PC-3 (cell line): ENCODE data around the gene SPIRE2. TPM values are rescaled to one million over a fixed set of nuclear protein-coding genes. Genes with fewer than 3 reads are reported as not detected.

Experiments
- ATAC-seq: fragments of 200-7000 bp; cut with Tn5 transposase; 2 replicates; pipeline ENCODE4 v1.9.1; 2020; ENCODE audit warnings: mild to moderate bottlenecking, moderate library complexity
- BruUV-seq: library from RNA; stranded (reverse); fragments of 400-500 nt; replicated peaks from 2 replicates; lab custom pipeline; 2021; lab: Mats Ljungman, UMichigan
- CTCF ChIA-PET: fragments of 300-600 bp; sonication (Branson Sonifier 250); formaldehyde crosslinking; loops from one replicate; lab custom pipeline; 2022; ENCODE audit warnings: antibody characterized with exemption; lab: Charles Lee
- POLR2A ChIA-PET: fragments of 300-600 bp; sonication (Branson Sonifier 250); formaldehyde crosslinking; loops from one replicate; lab custom pipeline; 2022; ENCODE audit warnings: antibody characterized with exemption; ENCODE audit not compliant: unreplicated experiment; lab: Charles Lee
- DNase-seq: peaks from one replicate; pipeline ENCODE4 v3.0.0-alpha.2; 2015
- H2AFZ ChIP-seq: fragments of 300-600 bp; sonication (generic); 2 replicates; pipeline ENCODE4 v1.6.0; 2016; ENCODE audit warnings: antibody characterized with exemption, low read length
- H3F3A ChIP-seq: fragments of 300-600 bp; sonication (generic); one replicate; pipeline ENCODE4 v1.6.0; 2017; ENCODE audit warnings: antibody characterized with exemption, low read length, control low read depth, mild to moderate bottlenecking; ENCODE audit not compliant: unreplicated experiment
- H3K27ac ChIP-seq: fragments of 300-600 bp; sonication (generic); 2 replicates; pipeline ENCODE4 v1.5.1; 2016; ENCODE audit warnings: mild to moderate bottlenecking, low read length
- H3K27me3 ChIP-seq: fragments of 300-600 bp; sonication (generic); 2 replicates; pipeline ENCODE4 v1.6.1; 2016; ENCODE audit warnings: low read length, mixed read lengths
- H3K36me3 ChIP-seq: fragments of 300-600 bp; sonication (generic); 2 replicates; pipeline ENCODE4 v1.6.1; 2016; ENCODE audit warnings: low read depth, mixed run types, low read length, mixed read lengths
- H3K4me1 ChIP-seq: fragments of 300-600 bp; sonication (generic); 2 replicates; pipeline ENCODE4 v1.5.1; 2016; ENCODE audit warnings: low read length; ENCODE audit not compliant: insufficient read depth
- H3K4me2 ChIP-seq: fragments of 300-600 bp; sonication (generic); 2 replicates; pipeline ENCODE4 v1.6.0; 2016; ENCODE audit warnings: low read length
- H3K4me3 ChIP-seq: fragments of 300-600 bp; sonication (generic); 2 replicates; pipeline ENCODE4 v1.5.1; 2016; ENCODE audit warnings: mild to moderate bottlenecking, low read length, mixed read lengths
- H3K79me2 ChIP-seq: fragments of 300-600 bp; sonication (generic); 2 replicates; pipeline ENCODE4 v1.6.1; 2017; ENCODE audit warnings: low read length, mixed read lengths
- H3K9ac ChIP-seq: fragments of 300-600 bp; sonication (generic); 2 replicates; pipeline ENCODE4 v1.6.0; 2016; ENCODE audit warnings: mild to moderate bottlenecking, low read length
- H3K9me2 ChIP-seq: fragments of 300-600 bp; sonication (generic); replicated peaks from 2 replicates; pipeline ENCODE4 v1.6.1; 2016; ENCODE audit warnings: mixed run types, low read length, mixed read lengths
- H3K9me3 ChIP-seq: fragments of 300-600 bp; sonication (generic); 2 replicates; pipeline ENCODE4 v1.6.1; 2016; ENCODE audit warnings: low read length, mixed read lengths
- H4K20me1 ChIP-seq: fragments of 300-600 bp; sonication (generic); 2 replicates; pipeline ENCODE4 v1.6.1; 2016; ENCODE audit warnings: low read length, mixed read lengths
- CTCF ChIP-seq: fragments of 300-600 bp; sonication (generic); conservative IDR thresholded peaks from 2 replicates; pipeline ENCODE4 v1.5.1; 2017; ENCODE audit warnings: antibody characterized with exemption, low read depth, mild to moderate bottlenecking, low read length
- EZH2 ChIP-seq: fragments of 300-600 bp; sonication (generic); IDR thresholded peaks from one replicate; pipeline ENCODE4 v1.6.1; 2017; ENCODE audit warnings: antibody characterized with exemption, mild to moderate bottlenecking, low read length; ENCODE audit not compliant: unreplicated experiment
- EZH2phosphoT487 ChIP-seq: fragments of 300-600 bp; sonication (generic); IDR thresholded peaks from 2 replicates; pipeline ENCODE4 v1.6.1; 2018; ENCODE audit warnings: mild to moderate bottlenecking, antibody characterized with exemption, low read length, borderline replicate concordance
- intact Hi-C: fragments of 100-400 bp; cut with micrococcal nuclease; formaldehyde crosslinking; loops from 2 replicates; pipeline ENCODE4 v1.9.0; 2023
- total RNA-seq: library from RNA; depleted of rRNA; stranded (reverse); fragments of >200 nt; gene quantifications from 2 replicates; pipeline ENCODE4 v1.2.3, GENCODE V29; 2014

The SPIRE2 gene
- total RNA-seq, 1 experiment from 2014 or later: 13.2 TPM

GRCh38 chr16:89855301-89855945, 27.1 kb downstream of the SPIRE2 start:
- no peak overlapping the region for H3K9ac ChIP-seq
- ATAC-seq (no peak), DNase-seq (no peak)
- H3K36me3 ChIP-seq: no peaks in the 10 kb centered on the region
- CTCF ChIA-PET: no interaction called here
- H3K4me2 ChIP-seq: no peak overlapping the region
- H3F3A ChIP-seq: no peaks in the 10 kb centered on the region
- no peaks in the 10 kb centered on the region for H3K79me2 ChIP-seq
- intact Hi-C loops: no loop called here
- H3K4me1 ChIP-seq: no peaks in the 10 kb centered on the region
- no peaks in the 10 kb centered on the region for H3K9me3 ChIP-seq
- no peak overlapping the region for H3K27ac ChIP-seq
- TF ChIP-seq EZH2phosphoT487 (no peak), EZH2 (no peak), CTCF (no peak)
- no peak overlapping the region for H3K4me3 ChIP-seq
- no peaks in the 10 kb centered on the region for H3K27me3 ChIP-seq
- H4K20me1 ChIP-seq: no peaks in the 10 kb centered on the region
- H3K9me2 ChIP-seq: no peaks in the 10 kb centered on the region
- POLR2A ChIA-PET: no interaction called here
- no TSS peak for BruUV-seq
- H2AFZ ChIP-seq: no peak overlapping the region

GRCh38 chr16:89855986-89856385, 27.7 kb downstream of the SPIRE2 start:
- no peak for TF ChIP-seq CTCF
- TF ChIP-seq EZH2phosphoT487: no peak
- TF ChIP-seq EZH2: no peak
- no peaks in the 10 kb centered on the region for H3F3A ChIP-seq
- H3K4me3 ChIP-seq: no peak overlapping the region
- no peaks in the 10 kb centered on the region for H4K20me1 ChIP-seq
- no peaks in the 10 kb centered on the region for H3K79me2 ChIP-seq
- no TSS peak for BruUV-seq
- DNase-seq: no peak
- no peaks in the 10 kb centered on the region for H3K9me2 ChIP-seq
- no peaks in the 10 kb centered on the region for H3K9me3 ChIP-seq
- no peak for ATAC-seq
- H3K27me3 ChIP-seq: no peaks in the 10 kb centered on the region
- no peak overlapping the region for H3K9ac ChIP-seq
- no peaks in the 10 kb centered on the region for H3K36me3 ChIP-seq
- no peak overlapping the region for H2AFZ ChIP-seq
- ChIA-PET CTCF (no interaction called here), POLR2A (interaction anchor here (0.6 kb wide), 1 partner anchor 115 kb away, joined by 4 read pairs; no protein-coding TSS in a partner anchor)
- H3K4me1 ChIP-seq: no peaks in the 10 kb centered on the region
- intact Hi-C loops: no loop called here
- H3K27ac ChIP-seq: no peak overlapping the region
- H3K4me2 ChIP-seq: no peak overlapping the region

- no peak overlapping the region for H3K4me2 ChIP-seq
- peaks cover 8% of the 10 kb centered on the region for H3K4me1 ChIP-seq
- H3K9ac ChIP-seq: no peak overlapping the region
- intact Hi-C loops: no loop called here
- TF ChIP-seq EZH2: no peak
- TF ChIP-seq CTCF: no peak
- no peak for TF ChIP-seq EZH2phosphoT487
- ATAC-seq (no peak), DNase-seq (no peak)
- no peak overlapping the region for H3K4me3 ChIP-seq
- BruUV-seq: no TSS peak
- CTCF ChIA-PET: no interaction called here
- H3K9me2 ChIP-seq: no peaks in the 10 kb centered on the region
- H3K27ac ChIP-seq: no peak overlapping the region
- no peaks in the 10 kb centered on the region for H4K20me1 ChIP-seq
- POLR2A ChIA-PET: no interaction called here
- no peak overlapping the region for H2AFZ ChIP-seq
- no peaks in the 10 kb centered on the region for H3F3A ChIP-seq
- H3K9me3 ChIP-seq: no peaks in the 10 kb centered on the region
- no peaks in the 10 kb centered on the region for H3K36me3 ChIP-seq
- H3K79me2 ChIP-seq: no peaks in the 10 kb centered on the region
- H3K27me3 ChIP-seq: no peaks in the 10 kb centered on the region
Observed at GRCh38 chr16:89858973-89859614, 30.8 kb downstream of the SPIRE2 start.
